ENCODE results near the gene CHCHD1.

DNA sequence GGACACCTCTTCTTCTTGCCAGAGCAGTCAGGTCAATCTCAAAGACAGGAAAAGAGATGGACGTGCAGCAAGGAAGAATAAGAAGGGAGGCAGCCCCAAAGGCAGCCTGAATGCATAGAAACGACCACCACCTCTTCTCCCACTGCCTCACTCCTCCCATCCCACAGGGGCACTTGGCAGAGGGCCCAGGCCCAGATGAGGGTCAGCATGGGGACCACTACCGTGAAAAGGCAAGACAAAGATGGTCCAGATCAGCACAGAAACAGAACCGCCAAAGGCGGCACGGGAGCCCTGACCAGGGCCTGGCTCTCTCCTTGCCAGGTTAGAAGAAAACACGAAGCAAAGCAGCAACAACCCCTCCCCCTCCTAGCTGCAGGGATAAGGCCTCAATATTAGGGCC lies 31.5 kb downstream of the CHCHD1 start:
- TF ChIP-seq POLR2AphosphoS5 (IDR thresholded peaks at IDR 0.05; ENCODE audit: borderline replicate concordance, low read depth, low read length) (no peak), EZH2 (IDR thresholded peaks at IDR 0.05) (no peak)
